Measurements from ENCODE around the gene LRRN1.
"Not testable (repeated sequence)": the region's sequence is repeated elsewhere in the genome, so short reads cannot be mapped to it uniquely, and the experiment has no call there.

Gene LRRN1

DNA sequence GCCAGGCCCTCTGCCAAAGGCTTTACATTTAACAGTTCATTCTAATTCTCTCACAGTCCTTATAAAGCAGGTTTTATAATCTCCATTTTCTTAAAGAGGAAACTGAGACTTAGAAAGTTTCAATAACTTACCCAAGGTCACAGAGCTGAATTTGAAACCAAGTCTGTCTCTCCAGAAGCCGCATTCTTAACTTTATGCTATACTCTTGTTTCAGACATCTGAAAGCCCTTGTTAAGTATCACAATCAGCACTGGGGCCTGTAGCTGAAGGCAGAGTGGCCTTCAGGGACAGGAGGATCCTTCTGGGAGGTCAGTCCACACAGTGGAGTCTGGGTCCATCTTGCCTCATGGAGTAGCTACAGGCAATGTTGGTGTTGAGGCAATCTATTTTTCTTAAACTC lies 27.9 kb downstream of the LRRN1 start:
- no peak overlapping the region for H3K27ac Mint-ChIP-seq
- H3K36me3 Mint-ChIP-seq = no peaks in the 10 kb centered on the region
- CTCF ChIA-PET = interaction anchor here (0.6 kb wide), 1 partner anchor 10 kb away, joined by 4 read pairs; no protein-coding TSS in a partner anchor
- no peak overlapping the region for H3K4me3 Mint-ChIP-seq
- H3K4me1 Mint-ChIP-seq = no peaks in the 10 kb centered on the region
- DNase-seq = no peak
- no peaks in the 10 kb centered on the region for H3K27me3 Mint-ChIP-seq
- H3K9me3 Mint-ChIP-seq = peaks cover 3% of the 10 kb centered on the region

GRCh38 chr3:3828417-3828816 lies 29.2 kb downstream of the LRRN1 start:
- H3K27me3 Mint-ChIP-seq, CTCF ChIA-PET, DNase-seq, H3K4me3 Mint-ChIP-seq, H3K4me1 Mint-ChIP-seq, H3K36me3 Mint-ChIP-seq, H3K9me3 Mint-ChIP-seq, H3K27ac Mint-ChIP-seq: not testable (repeated sequence)

DNA sequence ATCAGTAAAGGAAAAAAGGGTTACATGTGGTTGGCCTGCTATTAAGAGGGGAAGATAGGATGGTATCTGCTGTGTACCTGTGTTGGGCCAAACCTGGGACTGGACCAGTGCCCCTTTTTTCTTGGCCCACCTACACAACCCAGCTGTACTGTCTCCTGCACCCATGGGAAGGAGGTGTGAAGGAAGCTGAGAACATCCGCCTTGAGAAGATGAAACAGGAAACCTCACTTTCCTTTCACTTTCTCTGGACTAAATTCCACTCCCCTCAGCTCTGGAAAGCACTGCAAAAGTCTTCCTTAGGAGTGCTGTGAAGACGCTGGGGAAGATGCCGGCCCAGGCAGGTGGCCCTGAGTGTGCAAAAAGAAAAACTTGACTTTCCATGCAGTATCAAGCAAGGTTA lies 37.6 kb downstream of the LRRN1 start:
- H3K27me3 Mint-ChIP-seq = no peaks in the 10 kb centered on the region
- no peak for DNase-seq
- H3K9me3 Mint-ChIP-seq = peaks cover 19% of the 10 kb centered on the region
- no peak overlapping the region for H3K27ac Mint-ChIP-seq
- CTCF ChIA-PET = no interaction called here
- H3K36me3 Mint-ChIP-seq = no peaks in the 10 kb centered on the region
- no peak overlapping the region for H3K4me3 Mint-ChIP-seq
- H3K4me1 Mint-ChIP-seq = peaks cover 9% of the 10 kb centered on the region

- H3K4me1 Mint-ChIP-seq = no peaks in the 10 kb centered on the region
- no peak overlapping the region for H3K27ac Mint-ChIP-seq
- H3K4me3 Mint-ChIP-seq = no peak overlapping the region
- H3K36me3 Mint-ChIP-seq = no peaks in the 10 kb centered on the region
- CTCF ChIA-PET = no interaction called here
- H3K27me3 Mint-ChIP-seq = no peaks in the 10 kb centered on the region
- no peak for DNase-seq
- H3K9me3 Mint-ChIP-seq = peaks cover 11% of the 10 kb centered on the region
Observed at GRCh38 chr3:3842356-3842755, 43.1 kb downstream of the LRRN1 start.

GRCh38 chr3:3847994-3848922 lies 49.0 kb downstream of the LRRN1 start:
- no peak for DNase-seq
- no peaks in the 10 kb centered on the region for H3K36me3 Mint-ChIP-seq
- no peak overlapping the region for H3K27ac Mint-ChIP-seq
- H3K9me3 Mint-ChIP-seq = peaks cover 3% of the 10 kb centered on the region
- H3K4me1 Mint-ChIP-seq = no peaks in the 10 kb centered on the region
- H3K4me3 Mint-ChIP-seq = no peak overlapping the region
- H3K27me3 Mint-ChIP-seq = no peaks in the 10 kb centered on the region
- CTCF ChIA-PET = no interaction called here

GRCh38 chr3:3848923-3849275 lies 49.7 kb downstream of the LRRN1 start:
- Mint-ChIP-seq H3K4me3 (no peak overlapping the region), H3K27ac (no peak overlapping the region), H3K36me3 (no peaks in the 10 kb centered on the region), H3K27me3 (no peaks in the 10 kb centered on the region), H3K4me1 (no peaks in the 10 kb centered on the region), H3K9me3 (peaks cover 3% of the 10 kb centered on the region)
- CTCF ChIA-PET = no interaction called here
- DNase-seq = no peak

DNA sequence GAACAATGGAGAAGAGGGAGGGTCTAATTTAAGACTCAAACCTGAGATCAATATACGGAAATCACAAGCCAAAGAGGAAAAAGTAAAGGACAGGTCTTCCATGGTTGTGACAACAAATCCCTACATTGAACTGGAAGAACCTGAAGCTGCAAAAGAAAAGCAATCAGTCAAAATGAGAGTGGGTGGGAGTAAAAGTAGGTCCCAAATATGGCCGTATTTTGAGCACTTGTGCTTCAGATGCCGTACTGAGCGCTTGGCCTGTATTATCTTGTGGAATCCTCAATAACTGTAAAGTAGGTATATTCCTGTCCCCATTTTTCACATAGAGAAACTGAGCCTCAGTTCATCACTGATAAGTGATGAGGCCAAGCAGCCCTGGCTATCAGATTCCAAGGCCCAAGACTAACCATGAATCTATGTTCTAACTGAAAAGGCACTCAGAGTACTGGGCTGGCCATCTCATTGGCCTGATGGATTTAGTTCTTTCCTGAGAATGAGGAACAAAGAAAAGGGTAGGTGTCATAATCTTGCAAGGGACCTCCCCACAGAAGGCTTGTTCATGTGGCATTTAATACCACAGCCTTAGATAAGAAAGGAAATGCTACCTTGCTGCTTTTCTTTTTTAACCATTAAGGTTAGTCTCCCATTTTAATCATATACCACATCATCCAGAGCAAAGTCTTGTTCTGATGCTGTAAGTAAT lies 52.5 kb downstream of the LRRN1 start:
- Mint-ChIP-seq H3K4me3 (no peak overlapping the region), H3K9me3 (no peaks in the 10 kb centered on the region), H3K27ac (no peak overlapping the region), H3K27me3 (no peaks in the 10 kb centered on the region), H3K4me1 (no peaks in the 10 kb centered on the region), H3K36me3 (no peaks in the 10 kb centered on the region)
- DNase-seq = no peak
- CTCF ChIA-PET = no interaction called here

GRCh38 chr3:3853544-3853943 lies 54.3 kb downstream of the LRRN1 start:
- H3K4me1 Mint-ChIP-seq = no peaks in the 10 kb centered on the region
- no peak overlapping the region for H3K4me3 Mint-ChIP-seq
- CTCF ChIA-PET = no interaction called here
- H3K9me3 Mint-ChIP-seq = no peaks in the 10 kb centered on the region
- no peak for DNase-seq
- H3K27me3 Mint-ChIP-seq = no peaks in the 10 kb centered on the region
- no peak overlapping the region for H3K27ac Mint-ChIP-seq
- H3K36me3 Mint-ChIP-seq = no peaks in the 10 kb centered on the region

- CTCF ChIA-PET = no interaction called here
- no peak for DNase-seq
- H3K27me3 Mint-ChIP-seq = no peaks in the 10 kb centered on the region
- no peaks in the 10 kb centered on the region for H3K9me3 Mint-ChIP-seq
- H3K36me3 Mint-ChIP-seq = no peaks in the 10 kb centered on the region
- H3K27ac Mint-ChIP-seq = no peak overlapping the region
- H3K4me1 Mint-ChIP-seq = no peaks in the 10 kb centered on the region
- no peak overlapping the region for H3K4me3 Mint-ChIP-seq
Observed at GRCh38 chr3:3855056-3855455, 55.8 kb downstream of the LRRN1 start.

DNA sequence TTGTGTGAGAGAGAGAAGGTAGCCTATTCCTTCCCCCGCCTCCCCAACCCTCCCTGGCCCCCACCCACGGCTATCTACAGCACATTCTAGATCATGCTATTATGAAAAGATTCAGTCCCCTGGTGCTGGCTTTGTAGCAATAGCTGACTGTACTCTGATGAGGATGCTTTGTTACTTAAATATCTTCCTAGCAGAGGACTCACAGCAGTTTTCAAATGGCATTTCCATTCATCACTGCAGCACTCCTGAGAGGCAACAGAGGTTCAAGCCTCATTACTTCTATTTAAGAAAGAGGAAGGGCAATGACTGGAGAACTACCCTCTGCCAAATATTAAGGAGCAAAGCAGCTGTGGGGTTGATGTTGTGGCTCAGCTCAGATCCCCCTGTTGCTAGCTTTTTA lies 61.0 kb downstream of the LRRN1 start:
- no peaks in the 10 kb centered on the region for H3K27me3 Mint-ChIP-seq
- H3K4me1 Mint-ChIP-seq = no peaks in the 10 kb centered on the region
- CTCF ChIA-PET = no interaction called here
- peaks cover 2% of the 10 kb centered on the region for H3K9me3 Mint-ChIP-seq
- no peak overlapping the region for H3K27ac Mint-ChIP-seq
- H3K4me3 Mint-ChIP-seq = no peak overlapping the region
- DNase-seq = no peak
- no peaks in the 10 kb centered on the region for H3K36me3 Mint-ChIP-seq

DNA sequence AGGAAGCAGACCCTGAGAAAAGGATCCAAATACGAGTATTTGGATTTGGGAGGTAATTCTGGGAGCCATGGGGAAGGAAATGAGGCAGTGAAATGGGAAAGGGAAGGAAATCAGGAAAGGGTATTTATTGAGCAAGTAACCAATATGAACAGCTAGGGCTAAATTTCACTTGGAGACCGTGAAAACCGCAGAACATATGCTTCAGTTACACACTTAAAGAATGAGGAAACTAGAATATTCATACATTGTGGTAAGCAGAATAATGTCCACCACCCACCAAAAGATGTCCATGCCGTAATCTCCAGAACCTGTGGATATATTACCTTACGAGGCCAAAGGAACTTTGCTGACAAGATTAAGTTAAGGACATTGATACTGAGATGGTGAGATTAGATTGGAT lies 63.3 kb downstream of the LRRN1 start:
- CTCF ChIA-PET = no interaction called here
- Mint-ChIP-seq H3K36me3 (no peaks in the 10 kb centered on the region), H3K4me1 (no peaks in the 10 kb centered on the region), H3K9me3 (peaks cover 2% of the 10 kb centered on the region), H3K4me3 (no peak overlapping the region), H3K27me3 (no peaks in the 10 kb centered on the region), H3K27ac (no peak overlapping the region)
- DNase-seq = no peak

DNA sequence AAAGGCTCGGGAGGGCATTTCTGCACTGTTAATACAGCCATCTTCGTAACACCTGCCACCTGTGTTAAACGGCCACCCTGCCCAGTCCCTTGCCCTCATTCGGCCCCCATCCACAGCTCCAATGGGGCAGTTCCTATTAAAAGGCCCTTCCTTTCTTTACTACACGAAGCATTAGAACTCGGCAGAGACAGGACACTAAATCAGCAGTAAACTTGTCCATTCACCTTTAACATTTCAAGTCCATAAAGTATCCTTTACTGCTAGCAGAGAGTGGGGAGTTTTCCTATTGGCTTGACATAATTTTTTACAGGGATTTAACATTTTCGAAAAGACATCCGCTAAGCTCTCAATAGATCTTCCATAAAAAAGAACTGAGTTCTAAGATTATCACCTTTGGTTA lies 76.3 kb downstream of the LRRN1 start:
- no peak overlapping the region for H3K27ac Mint-ChIP-seq
- H3K36me3 Mint-ChIP-seq = no peaks in the 10 kb centered on the region
- CTCF ChIA-PET = no interaction called here
- no peaks in the 10 kb centered on the region for H3K27me3 Mint-ChIP-seq
- H3K9me3 Mint-ChIP-seq = peaks cover 3% of the 10 kb centered on the region
- no peaks in the 10 kb centered on the region for H3K4me1 Mint-ChIP-seq
- DNase-seq = no peak
- H3K4me3 Mint-ChIP-seq = no peak overlapping the region

DNA sequence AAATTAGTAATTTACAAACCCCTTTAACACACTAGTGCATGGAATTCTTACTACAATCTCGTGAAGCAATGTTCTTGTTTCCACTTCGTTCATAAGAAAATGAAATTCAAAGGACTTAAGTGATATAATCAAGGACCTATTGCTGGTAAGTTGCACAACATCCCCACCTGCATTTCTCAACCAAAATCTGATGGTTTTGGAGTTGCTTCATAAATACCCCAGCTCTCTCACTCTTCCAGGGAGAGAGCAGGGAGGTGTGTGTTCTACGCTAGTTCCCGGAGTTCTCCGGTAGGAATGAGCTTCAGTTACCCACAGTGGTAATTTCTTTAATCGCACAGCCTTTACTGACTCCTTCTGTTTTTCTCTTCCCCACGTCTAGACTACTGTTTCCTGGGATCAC lies 81.8 kb downstream of the LRRN1 start:
- H3K4me1 Mint-ChIP-seq = no peaks in the 10 kb centered on the region

DNA sequence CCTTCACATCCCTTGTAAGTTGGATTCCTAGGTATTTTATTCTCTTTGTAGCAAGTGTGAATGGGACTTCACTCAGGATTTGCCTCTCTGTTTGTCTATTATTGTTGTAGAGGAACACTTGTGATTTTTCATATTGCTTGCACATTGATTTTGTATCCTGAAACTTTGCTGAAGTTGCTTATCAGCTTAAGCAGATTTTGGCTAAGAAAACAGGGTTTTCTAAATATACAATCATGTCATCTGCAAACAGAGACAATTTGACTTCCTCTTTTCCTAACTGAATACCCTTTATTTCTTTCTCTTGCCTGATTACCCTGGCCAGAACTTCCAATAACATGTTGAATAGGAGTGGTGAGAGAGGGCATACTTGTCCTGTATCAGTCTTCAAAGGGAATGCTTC lies 88.1 kb downstream of the LRRN1 start:
- H3K4me3 Mint-ChIP-seq, H3K27ac Mint-ChIP-seq, CTCF ChIA-PET, H3K27me3 Mint-ChIP-seq, H3K4me1 Mint-ChIP-seq, DNase-seq, H3K36me3 Mint-ChIP-seq: not testable (repeated sequence)
- peaks cover 14% of the 10 kb centered on the region for H3K9me3 Mint-ChIP-seq

More for the DNA sequence above, 81.8 kb downstream of the LRRN1 start:
- peaks cover under 1% of the 10 kb centered on the region for H3K9me3 Mint-ChIP-seq
- no peak overlapping the region for H3K4me3 Mint-ChIP-seq
- no peaks in the 10 kb centered on the region for H3K36me3 Mint-ChIP-seq
- CTCF ChIA-PET = no interaction called here
- no peak for DNase-seq
- no peaks in the 10 kb centered on the region for H3K27me3 Mint-ChIP-seq
- no peak overlapping the region for H3K27ac Mint-ChIP-seq

- Mint-ChIP-seq H3K27ac (no peak overlapping the region), H3K9me3 (peaks cover 7% of the 10 kb centered on the region), H3K4me3 (no peak overlapping the region), H3K4me1 (no peaks in the 10 kb centered on the region), H3K36me3 (no peaks in the 10 kb centered on the region), H3K27me3 (no peaks in the 10 kb centered on the region)
- no peak for DNase-seq
- CTCF ChIA-PET = no interaction called here
Observed at GRCh38 chr3:3893590-3893989, 94.4 kb downstream of the LRRN1 start.
